Natural killer cell (primary cell): Measurements from ENCODE around the gene PLCB4. TPM values are rescaled to one million over a fixed set of nuclear protein-coding genes. Genes with fewer than 3 reads are reported as not detected.

Experiments used
- ATAC-seq, 3 donors: fragments of 150-1000 bp in 2 of 3; fragments of 200-7000 bp in 1 of 3; cut with Tn5 transposase; 1 replicate in 1 of 3; 2 replicates in 2 of 3; pipeline ENCODE4 v1.10.0; 2021; ENCODE audit warnings: mild to moderate bottlenecking in 2 of 3, moderate library complexity in 2 of 3
- DNase-seq, 2 donors: peaks; one replicate each; pipeline versions ENCODE4 v3.0.0 to v3.0.0-alpha.2; 2013 to 2021; ENCODE audit warnings: mixed read lengths in 1 of 2
- H3K27ac ChIP-seq: one replicate; pipeline ENCODE4 v1.5.1; 2013; ENCODE audit warnings: mild to moderate bottlenecking, low read length
- H3K27me3 ChIP-seq: one replicate; pipeline ENCODE4 v1.6.1; 2013; ENCODE audit warnings: low read length; ENCODE audit not compliant: control insufficient read depth, insufficient read depth
- H3K36me3 ChIP-seq: one replicate; pipeline ENCODE4 v1.6.1; 2013; ENCODE audit warnings: low read length; ENCODE audit not compliant: control insufficient read depth, insufficient read depth
- H3K4me1 ChIP-seq: one replicate; pipeline ENCODE4 v1.6.1; 2013; ENCODE audit warnings: low read length; ENCODE audit not compliant: control insufficient read depth, insufficient read depth
- H3K4me3 ChIP-seq: one replicate; pipeline ENCODE4 v1.5.1; 2013; ENCODE audit warnings: low read length
- H3K9me3 ChIP-seq: one replicate; pipeline ENCODE4 v1.6.1; 2013; ENCODE audit warnings: low read length; ENCODE audit not compliant: control insufficient read depth, insufficient read depth
- H3K27ac Mint-ChIP-seq, 2 donors: one replicate each; pipeline ENCODE4 v1.8.0; 2022; ENCODE audit warnings: mild to moderate bottlenecking in 2 of 2, mixed read lengths in 2 of 2, moderate library complexity in 1 of 2
- H3K27me3 Mint-ChIP-seq, 2 donors: one replicate each; pipeline ENCODE4 v1.8.0; 2022; ENCODE audit warnings: low read depth in 2 of 2, mixed read lengths in 2 of 2
- H3K36me3 Mint-ChIP-seq: one replicate; pipeline ENCODE4 v1.8.0; 2022; ENCODE audit warnings: mixed read lengths
- H3K4me1 Mint-ChIP-seq, 2 donors: one replicate each; pipeline ENCODE4 v1.8.0; 2022; ENCODE audit warnings: mixed read lengths in 2 of 2
- H3K4me3 Mint-ChIP-seq: one replicate; pipeline ENCODE4 v1.8.0; 2022; ENCODE audit warnings: mild to moderate bottlenecking, moderate library complexity, mixed read lengths
- H3K9me3 Mint-ChIP-seq, 2 donors: one replicate each; pipeline ENCODE4 v1.8.0; 2022; ENCODE audit warnings: mixed read lengths in 2 of 2
- CTCF ChIP-seq: fragments of 200-600 bp; IDR thresholded peaks from one replicate; pipeline ENCODE4 v1.8.0; 2022; ENCODE audit warnings: antibody characterized with exemption
- WGBS: methylation state at CpG from one replicate; pipeline ENCODE4 v1.1.7; 2013; ENCODE audit warnings: missing lambda C conversion rate; ENCODE audit not compliant: insufficient coverage; 5-methylcytosine and 5-hydroxymethylcytosine counted together
- intact Hi-C: fragments of 100-400 bp; cut with micrococcal nuclease; formaldehyde crosslinking; loops from one replicate; pipeline ENCODE4 v1.14.2; 2022
- total RNA-seq, 4 donors: library from RNA; stranded (reverse); fragments of 120-200 nt in 1 of 4; gene quantifications; one replicate each; pipeline versions ENCODE4 v1.2.3 to v1.2.4, GENCODE V29; 2013 to 2022

PLCB4 gene
- total RNA-seq, 3 donors from 2014 or later (not counting 1 experiment from before 2014, with no cell fraction given), result 0.05 to 0.40 TPM; not detected in 1

GRCh38 chr20:9332791-9333479, 264.0 kb downstream of the PLCB4 start:
- intact Hi-C loops, result no loop called here
- TF ChIP-seq CTCF, result no peak
- H3K36me3 Mint-ChIP-seq, result no peaks in the 10 kb centered on the region
- no peak overlapping the region for H3K27ac Mint-ChIP-seq
- DNase-seq (no peak), ATAC-seq (no peak)
- Histone ChIP-seq H3K4me3 (no peak overlapping the region), H3K27ac (no peak overlapping the region), H3K36me3 (no peaks in the 10 kb centered on the region), H3K9me3 (no peaks in the 10 kb centered on the region), H3K4me1 (no peaks in the 10 kb centered on the region), H3K27me3 (no peaks in the 10 kb centered on the region)
- H3K9me3 Mint-ChIP-seq, result no peaks in the 10 kb centered on the region
- peaks cover 0 to 2% of the 10 kb centered on the region in 2 donors for H3K4me1 Mint-ChIP-seq
- 46% methylated on average over 3 of the region's 3 CpGs for WGBS
- H3K4me3 Mint-ChIP-seq, result no peak overlapping the region
- no peaks in the 10 kb centered on the region for H3K27me3 Mint-ChIP-seq

- intact Hi-C loops, result no loop called here
- H3K27ac Mint-ChIP-seq, result no peak overlapping the region
- no peaks in the 10 kb centered on the region for H3K27me3 Mint-ChIP-seq
- no peak overlapping the region for H3K4me3 ChIP-seq
- H3K4me1 ChIP-seq, result no peaks in the 10 kb centered on the region
- ATAC-seq (no peak), DNase-seq (no peak)
- no peak overlapping the region for H3K4me3 Mint-ChIP-seq
- no peaks in the 10 kb centered on the region for H3K4me1 Mint-ChIP-seq
- no peaks in the 10 kb centered on the region for H3K9me3 ChIP-seq
- no peaks in the 10 kb centered on the region for H3K9me3 Mint-ChIP-seq
- no peak overlapping the region for H3K27ac ChIP-seq
- TF ChIP-seq CTCF, result no peak
- no peaks in the 10 kb centered on the region for H3K36me3 Mint-ChIP-seq
- H3K27me3 ChIP-seq, result no peaks in the 10 kb centered on the region
- H3K36me3 ChIP-seq, result no peaks in the 10 kb centered on the region
- WGBS, result 87% methylated on average over 3 of the region's 3 CpGs
Measured at GRCh38 chr20:9334866-9335265, 266.0 kb downstream of the PLCB4 start.

- Mint-ChIP-seq H3K36me3 (no peaks in the 10 kb centered on the region), H3K9me3 (no peaks in the 10 kb centered on the region), H3K4me1 (no peaks in the 10 kb centered on the region), H3K27ac (no peak overlapping the region), H3K4me3 (no peak overlapping the region), H3K27me3 (no peaks in the 10 kb centered on the region)
- intact Hi-C loops, result no loop called here
- Histone ChIP-seq H3K27me3 (no peaks in the 10 kb centered on the region), H3K4me1 (no peaks in the 10 kb centered on the region), H3K4me3 (no peak overlapping the region), H3K9me3 (no peaks in the 10 kb centered on the region), H3K36me3 (no peaks in the 10 kb centered on the region), H3K27ac (no peak overlapping the region)
- DNase-seq (no peak), ATAC-seq (no peak)
- no peak for TF ChIP-seq CTCF
Measured at GRCh38 chr20:9338101-9338500, 269.2 kb downstream of the PLCB4 start.

- no peaks in the 10 kb centered on the region for H3K9me3 Mint-ChIP-seq
- no peak for TF ChIP-seq CTCF
Measured at GRCh38 chr20:9339708-9340107, 270.8 kb downstream of the PLCB4 start.

More at GRCh38 chr20:9339708-9340107, 270.8 kb downstream of the PLCB4 start:
- no peaks in the 10 kb centered on the region for H3K4me1 ChIP-seq
- no peak overlapping the region for H3K27ac ChIP-seq
- no peaks in the 10 kb centered on the region for H3K36me3 Mint-ChIP-seq
- no peaks in the 10 kb centered on the region for H3K9me3 ChIP-seq
- DNase-seq (no peak), ATAC-seq (no peak)
- no peaks in the 10 kb centered on the region for H3K36me3 ChIP-seq
- H3K4me3 Mint-ChIP-seq, result no peak overlapping the region
- WGBS, result 100% methylated on average over 2 of the region's 3 CpGs
- no peaks in the 10 kb centered on the region for H3K27me3 ChIP-seq
- H3K4me3 ChIP-seq, result no peak overlapping the region
- H3K27me3 Mint-ChIP-seq, result peaks cover 0 to 6% of the 10 kb centered on the region in 2 donors
- no peaks in the 10 kb centered on the region for H3K4me1 Mint-ChIP-seq
- intact Hi-C loops, result no loop called here
- no peak overlapping the region for H3K27ac Mint-ChIP-seq
